Tibial nerve (tissue), 4 donors: ENCODE data around the gene DHDH. TPM values are rescaled to one million over a fixed set of nuclear protein-coding genes. Genes with fewer than 3 reads are reported as not detected.

Experiments
- DNase-seq, 2 donors: peaks; one replicate each; pipeline ENCODE4 v3.0.0-alpha.2; 2019; ENCODE audit warnings: low spot score in 2 of 2
- H3K27ac ChIP-seq, 4 donors: fragments of 200-600 bp; sonication (generic) in 3 of 4; one replicate each; pipeline ENCODE4 v1.5.1; 2017 to 2019; ENCODE audit warnings: mild to moderate bottlenecking in 1 of 4
- H3K27me3 ChIP-seq, 2 donors: fragments of 200-600 bp; sonication (generic) in 1 of 2; one replicate each; pipeline versions ENCODE4 v1.5.1 to v1.6.0; 2017 to 2019
- H3K36me3 ChIP-seq, 3 donors: fragments of 200-600 bp; sonication (generic); one replicate each; pipeline ENCODE4 v1.5.1; 2018 to 2019
- H3K4me1 ChIP-seq, 4 donors: fragments of 200-600 bp; sonication (generic) in 3 of 4; one replicate each; pipeline ENCODE4 v1.5.1; 2017 to 2019
- H3K4me3 ChIP-seq, 4 donors: fragments of 200-600 bp; sonication (generic) in 3 of 4; one replicate each; pipeline ENCODE4 v1.5.1; 2017 to 2019; ENCODE audit warnings: mild to moderate bottlenecking in 1 of 4, moderate library complexity in 1 of 4
- H3K9me3 ChIP-seq, 4 donors: fragments of 200-600 bp; sonication (generic) in 3 of 4; one replicate each; pipeline ENCODE4 v1.5.1; 2017 to 2019
- EP300 ChIP-seq, 2 donors: sonication (generic); formaldehyde crosslinking; IDR thresholded peaks; one replicate each; pipeline ENCODE4 v1.6.1; 2017; ENCODE audit warnings: antibody characterized with exemption in 2 of 2, mild to moderate bottlenecking in 1 of 2
- POLR2A ChIP-seq, 2 donors: fragments of 450-650 bp; IDR thresholded peaks; one replicate each; pipeline ENCODE4 v1.6.1; 2017; ENCODE audit warnings: antibody characterized with exemption in 2 of 2, mild to moderate bottlenecking in 2 of 2, moderate library complexity in 2 of 2
- WGBS, 2 donors: methylation state at CpG; one replicate each; pipeline ENCODE4 v1.1.5; 2018; 5-methylcytosine and 5-hydroxymethylcytosine counted together
- total RNA-seq, 4 donors: library from RNA; depleted of rRNA; stranded (reverse); fragments of >200 nt; gene quantifications; one replicate each; pipeline ENCODE4 v1.1.0, GENCODE V29; 2016
- TF ChIP-seq, protein P1 (sequence below), 5 experiments: fragments of 200-600 bp in 3 of 5; fragments of 450-650 bp in 2 of 5; sonication (generic) in 3 of 5; IDR thresholded peaks; one replicate each; pipeline ENCODE4 v1.5.1; 2016 to 2019; ENCODE audit warnings: antibody characterized with exemption in 5 of 5, mild to moderate bottlenecking in 3 of 5, moderate library complexity in 2 of 5

The DHDH gene
- total RNA-seq, 4 donors from 2014 or later = 1.2 TPM; not detected in 3

DNA sequence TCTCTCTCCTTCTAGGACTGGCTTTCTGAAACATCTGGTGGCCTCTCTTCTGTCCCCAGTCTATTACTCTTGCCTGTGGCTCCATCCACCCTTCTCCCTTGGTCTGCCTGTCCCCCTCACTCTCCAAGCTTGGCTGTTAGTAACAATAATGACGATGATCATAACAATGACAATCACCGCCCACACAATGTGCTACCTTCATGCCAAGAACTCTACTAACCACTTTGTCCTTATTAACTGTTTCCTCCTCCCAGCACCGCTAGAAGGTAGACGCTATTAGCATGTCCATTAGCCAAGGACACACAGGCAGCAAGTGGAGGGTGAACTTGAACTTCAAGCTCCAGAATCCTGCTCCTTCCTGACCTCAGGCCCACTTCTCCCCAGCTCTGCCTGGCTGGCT, 56.9 kb downstream of the DHDH start:
- DNase-seq = no peak
- H3K27ac ChIP-seq = no peak overlapping the region
- TF ChIP-seq, protein P1, sequence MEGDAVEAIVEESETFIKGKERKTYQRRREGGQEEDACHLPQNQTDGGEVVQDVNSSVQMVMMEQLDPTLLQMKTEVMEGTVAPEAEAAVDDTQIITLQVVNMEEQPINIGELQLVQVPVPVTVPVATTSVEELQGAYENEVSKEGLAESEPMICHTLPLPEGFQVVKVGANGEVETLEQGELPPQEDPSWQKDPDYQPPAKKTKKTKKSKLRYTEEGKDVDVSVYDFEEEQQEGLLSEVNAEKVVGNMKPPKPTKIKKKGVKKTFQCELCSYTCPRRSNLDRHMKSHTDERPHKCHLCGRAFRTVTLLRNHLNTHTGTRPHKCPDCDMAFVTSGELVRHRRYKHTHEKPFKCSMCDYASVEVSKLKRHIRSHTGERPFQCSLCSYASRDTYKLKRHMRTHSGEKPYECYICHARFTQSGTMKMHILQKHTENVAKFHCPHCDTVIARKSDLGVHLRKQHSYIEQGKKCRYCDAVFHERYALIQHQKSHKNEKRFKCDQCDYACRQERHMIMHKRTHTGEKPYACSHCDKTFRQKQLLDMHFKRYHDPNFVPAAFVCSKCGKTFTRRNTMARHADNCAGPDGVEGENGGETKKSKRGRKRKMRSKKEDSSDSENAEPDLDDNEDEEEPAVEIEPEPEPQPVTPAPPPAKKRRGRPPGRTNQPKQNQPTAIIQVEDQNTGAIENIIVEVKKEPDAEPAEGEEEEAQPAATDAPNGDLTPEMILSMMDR (IDR thresholded peaks at IDR 0.05) = no peak
- TF ChIP-seq EP300 (IDR thresholded peaks at IDR 0.05) (no peak), POLR2A (IDR thresholded peaks at IDR 0.05) (no peak)
- peaks cover 0 to 44% (median 25%) of the 10 kb centered on the region in 4 donors for H3K4me1 ChIP-seq
- H3K4me3 ChIP-seq = no peak overlapping the region
- no peaks in the 10 kb centered on the region for H3K9me3 ChIP-seq
- H3K36me3 ChIP-seq = peaks cover 0 to 50% (median 9%) of the 10 kb centered on the region in 3 donors
- 69 to 70% methylated on average over 4 of the region's 4 CpGs for WGBS, 2 donors
- no peaks in the 10 kb centered on the region for H3K27me3 ChIP-seq

DNA sequence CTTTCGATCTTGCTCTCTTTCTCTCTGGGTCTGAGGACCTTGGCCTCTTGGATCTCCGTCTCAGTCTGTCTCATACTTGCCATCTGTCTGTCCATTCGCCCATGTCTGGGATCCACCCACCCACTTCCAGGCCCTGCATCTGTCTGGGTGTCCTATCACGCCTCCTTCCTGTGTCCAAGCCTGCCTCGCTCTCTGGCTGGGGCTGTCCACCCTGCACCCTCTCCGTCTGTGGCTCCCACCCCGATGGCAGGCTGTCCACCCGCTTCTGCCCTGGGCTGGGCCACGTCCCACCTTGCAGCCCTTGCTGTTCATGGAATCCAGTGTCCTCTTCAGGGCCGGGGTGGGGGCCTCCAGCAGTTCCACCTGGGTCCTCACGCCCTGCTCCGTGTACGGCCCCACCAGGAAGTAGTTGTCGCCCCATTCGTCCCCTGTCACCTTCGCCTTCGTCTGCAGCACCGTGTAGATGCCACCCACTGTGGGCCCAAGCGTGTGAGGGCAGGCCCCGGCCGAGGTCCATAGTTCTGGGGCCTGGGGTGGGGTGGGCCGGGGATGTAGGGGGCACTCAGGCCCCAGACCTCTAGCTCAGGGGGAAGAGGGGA, 57.6 kb downstream of the DHDH start:
- H3K4me1 ChIP-seq = peaks cover 0 to 46% (median 25%) of the 10 kb centered on the region in 4 donors
- no peak for DNase-seq
- no peaks in the 10 kb centered on the region for H3K27me3 ChIP-seq
- no peak for TF ChIP-seq EP300 (IDR thresholded peaks at IDR 0.05)
- TF ChIP-seq POLR2A (IDR thresholded peaks at IDR 0.05) = no peak
- TF ChIP-seq, protein P1 (IDR thresholded peaks at IDR 0.05) = no peak
- H3K27ac ChIP-seq = peak overlapping the region in 3 of 4 donors; percentile 83 to 99 (median 94)
- no peak overlapping the region for H3K4me3 ChIP-seq
- peaks cover 0 to 43% (median 4%) of the 10 kb centered on the region in 3 donors for H3K36me3 ChIP-seq
- 91 to 93% methylated on average over 22 of the region's 22 CpGs for WGBS, 2 donors
- no peaks in the 10 kb centered on the region for H3K9me3 ChIP-seq

DNA sequence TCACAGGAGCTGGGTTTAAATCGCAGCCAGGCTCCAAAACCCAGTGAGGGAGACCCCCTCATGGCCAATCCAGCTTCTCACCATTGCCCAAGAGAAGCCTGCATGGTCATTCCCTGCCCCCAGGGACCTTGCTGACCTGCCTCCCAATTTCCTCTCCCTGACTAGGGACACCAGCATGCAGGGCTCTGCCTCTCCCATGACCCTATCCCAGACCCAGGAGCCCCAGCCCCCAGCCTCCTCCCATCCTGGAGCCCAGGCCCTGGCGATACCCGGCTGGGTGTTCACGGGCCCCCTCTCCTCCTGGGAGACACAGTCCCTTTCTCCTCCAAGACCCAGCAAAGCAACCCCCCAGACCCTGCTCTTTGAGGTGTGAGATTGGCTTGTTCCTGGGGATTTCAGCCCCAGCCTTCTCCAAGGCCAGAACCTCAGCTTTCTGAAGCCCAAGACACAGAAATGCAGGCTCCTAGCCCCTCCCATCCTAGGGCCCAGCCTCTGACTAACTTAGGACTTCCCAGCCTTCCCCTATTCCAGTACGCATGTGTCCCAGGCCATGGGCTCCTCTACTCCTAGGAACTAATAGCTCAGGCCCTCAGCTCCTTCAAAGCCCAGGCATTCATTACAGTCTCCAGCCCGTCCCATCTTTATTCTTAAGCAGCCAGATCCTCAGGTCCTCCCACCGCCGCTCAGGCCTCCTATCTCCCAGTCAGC, 58.5 kb downstream of the DHDH start:
- Histone ChIP-seq H3K9me3 (no peaks in the 10 kb centered on the region), H3K27ac (peak overlapping the region; percentile 83 to 99 (median 92)), H3K4me3 (peak overlapping the region; percentile 55 to 92 (median 71)), H3K27me3 (no peaks in the 10 kb centered on the region), H3K36me3 (peaks cover 0 to 34% (median 4%) of the 10 kb centered on the region in 3 donors), H3K4me1 (peaks cover 0 to 46% (median 25%) of the 10 kb centered on the region in 4 donors)
- TF ChIP-seq EP300 (IDR thresholded peaks at IDR 0.05) (peak in 1 of 2 donors; percentile 72), POLR2A (IDR thresholded peaks at IDR 0.05) (peak; percentile 52 to 55)
- TF ChIP-seq, protein P1 (IDR thresholded peaks at IDR 0.05) = no peak
- DNase-seq = peak; percentile 45 to 71
- WGBS, 2 donors = 13 to 14% methylated on average over 7 to 8 of the region's 8 CpGs

DNA sequence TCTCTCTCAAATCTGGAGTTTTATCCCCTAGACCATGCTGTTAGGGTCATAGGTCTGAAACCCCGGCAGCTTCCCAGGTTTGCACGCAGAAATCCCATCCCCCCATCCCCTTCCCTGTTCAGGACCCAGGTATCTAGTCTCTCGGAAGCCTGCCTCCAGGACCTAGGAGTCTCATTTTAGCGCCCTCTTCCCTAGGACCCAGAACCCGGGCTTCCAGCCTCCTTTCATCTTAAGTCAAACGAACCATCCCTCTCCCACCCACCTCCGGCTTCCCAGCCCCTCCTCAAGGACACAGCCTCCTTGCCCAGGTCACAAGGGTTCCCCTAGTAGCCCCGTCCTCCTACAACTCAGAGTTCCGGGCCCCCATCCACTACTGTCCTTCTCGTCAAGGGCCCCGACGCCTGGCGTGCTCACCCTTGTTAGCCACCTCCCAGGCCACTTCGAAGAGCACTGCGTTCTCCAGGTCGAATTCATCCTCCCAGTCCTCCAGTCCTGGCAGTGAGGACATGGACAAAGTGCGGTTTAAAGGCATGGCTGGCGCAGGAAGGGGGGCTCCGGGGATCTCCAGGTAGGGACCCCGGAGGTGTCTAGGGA, 59.2 kb downstream of the DHDH start:
- DNase-seq = no peak

More for the DNA sequence above, 59.2 kb downstream of the DHDH start:
- Histone ChIP-seq H3K9me3 (no peaks in the 10 kb centered on the region), H3K27ac (peak overlapping the region; percentile 83 to 99 (median 92)), H3K4me1 (peaks cover 0 to 46% (median 25%) of the 10 kb centered on the region in 4 donors), H3K36me3 (peaks cover 0 to 28% (median 4%) of the 10 kb centered on the region in 3 donors), H3K27me3 (no peaks in the 10 kb centered on the region), H3K4me3 (peak overlapping the region; percentile 55 to 92 (median 71))
- TF ChIP-seq EP300 (IDR thresholded peaks at IDR 0.05) = no peak
- no peak for TF ChIP-seq POLR2A (IDR thresholded peaks at IDR 0.05)
- TF ChIP-seq, protein P1 (IDR thresholded peaks at IDR 0.05) = no peak
- 1% methylated on average over 16 to 20 of the region's 20 CpGs for WGBS, 2 donors
